NCI-H524 treated with DMSO at 0.1 percent for 48 hours (cell line): ENCODE data around the gene NPNT.
"Not testable (repeated sequence)": the region's sequence is repeated elsewhere in the genome, so short reads cannot be mapped to it uniquely, and the experiment has no call there.

Experiments used
- DNase-seq: peaks from one replicate; lab custom pipeline; 2025; lab: John Stamatoyannopoulos, UW

NPNT gene

GRCh38 chr4:105894660-105895582, at the start of gene NPNT:
NPNT (plus strand) TSS chr4:105895471; CDS start chr4:105895653, 182 bp downstream.
- no peak for DNase-seq

GRCh38 chr4:105845559-105845958, 49.7 kb upstream of the NPNT start:
- DNase-seq, result no peak

- DNase-seq, result not testable (repeated sequence)
Measured at GRCh38 chr4:105848359-105848758, 46.9 kb upstream of the NPNT start.

GRCh38 chr4:105851196-105851595, 44.1 kb upstream of the NPNT start:
- no peak for DNase-seq

GRCh38 chr4:105852230-105852629, 43.0 kb upstream of the NPNT start:
- DNase-seq, result not testable (repeated sequence)

- DNase-seq, result no peak
Measured at GRCh38 chr4:105858466-105859040, 36.7 kb upstream of the NPNT start.

GRCh38 chr4:105859233-105859632, 36.0 kb upstream of the NPNT start:
- no peak for DNase-seq

GRCh38 chr4:105870963-105871362, 24.3 kb upstream of the NPNT start:
- no peak for DNase-seq

GRCh38 chr4:105871997-105872396, 23.3 kb upstream of the NPNT start:
- DNase-seq, result no peak

- no peak for DNase-seq
Measured at GRCh38 chr4:105875233-105875632, 20.0 kb upstream of the NPNT start.

- no peak for DNase-seq
Measured at GRCh38 chr4:105878668-105879067, 16.6 kb upstream of the NPNT start.

- no peak for DNase-seq
Measured at GRCh38 chr4:105887508-105887907, 7.8 kb upstream of the NPNT start.

GRCh38 chr4:105895583-105896460, 551 bp downstream of the NPNT start:
- DNase-seq, result no peak

- no peak for DNase-seq
Measured at GRCh38 chr4:105896461-105896942, 1.2 kb downstream of the NPNT start.

- DNase-seq, result no peak
Measured at GRCh38 chr4:105896984-105897775, 1.9 kb downstream of the NPNT start.

GRCh38 chr4:105900541-105900940, 5.3 kb downstream of the NPNT start:
- no peak for DNase-seq

GRCh38 chr4:105902550-105903262, 7.4 kb downstream of the NPNT start:
- DNase-seq, result no peak

- no peak for DNase-seq
Measured at GRCh38 chr4:105909787-105910281, 14.6 kb downstream of the NPNT start.

GRCh38 chr4:105911426-105911825, 16.2 kb downstream of the NPNT start:
- no peak for DNase-seq

- no peak for DNase-seq
Measured at GRCh38 chr4:105912633-105913032, 17.4 kb downstream of the NPNT start.
